ENCODE measurements around the gene CEP97. TPM values are rescaled to one million over a fixed set of nuclear protein-coding genes. Genes with fewer than 3 reads are reported as not detected.

CEP97 gene
- total RNA-seq, 1 donor from 2014 or later, result 10.8 TPM

GRCh38 chr3:101709126-101709525 lies 15.3 kb upstream of the CEP97 start:
- Mint-ChIP-seq H3K36me3 (ENCODE audit: unreplicated experiment) (no peaks in the 10 kb centered on the region), H3K4me1 (ENCODE audit: unreplicated experiment) (no peaks in the 10 kb centered on the region), H3K9me3 (ENCODE audit: unreplicated experiment) (no peaks in the 10 kb centered on the region), H3K27ac (ENCODE audit: unreplicated experiment) (no peak overlapping the region), H3K4me3 (ENCODE audit: unreplicated experiment) (no peak overlapping the region), H3K27me3 (ENCODE audit: unreplicated experiment) (peaks cover 29% of the 10 kb centered on the region)
- TF ChIP-seq, protein P1, sequence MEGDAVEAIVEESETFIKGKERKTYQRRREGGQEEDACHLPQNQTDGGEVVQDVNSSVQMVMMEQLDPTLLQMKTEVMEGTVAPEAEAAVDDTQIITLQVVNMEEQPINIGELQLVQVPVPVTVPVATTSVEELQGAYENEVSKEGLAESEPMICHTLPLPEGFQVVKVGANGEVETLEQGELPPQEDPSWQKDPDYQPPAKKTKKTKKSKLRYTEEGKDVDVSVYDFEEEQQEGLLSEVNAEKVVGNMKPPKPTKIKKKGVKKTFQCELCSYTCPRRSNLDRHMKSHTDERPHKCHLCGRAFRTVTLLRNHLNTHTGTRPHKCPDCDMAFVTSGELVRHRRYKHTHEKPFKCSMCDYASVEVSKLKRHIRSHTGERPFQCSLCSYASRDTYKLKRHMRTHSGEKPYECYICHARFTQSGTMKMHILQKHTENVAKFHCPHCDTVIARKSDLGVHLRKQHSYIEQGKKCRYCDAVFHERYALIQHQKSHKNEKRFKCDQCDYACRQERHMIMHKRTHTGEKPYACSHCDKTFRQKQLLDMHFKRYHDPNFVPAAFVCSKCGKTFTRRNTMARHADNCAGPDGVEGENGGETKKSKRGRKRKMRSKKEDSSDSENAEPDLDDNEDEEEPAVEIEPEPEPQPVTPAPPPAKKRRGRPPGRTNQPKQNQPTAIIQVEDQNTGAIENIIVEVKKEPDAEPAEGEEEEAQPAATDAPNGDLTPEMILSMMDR (IDR thresholded peaks at IDR 0.05), result no peak
- no peak for DNase-seq (ENCODE audit: extremely low spot score, unreplicated experiment)

- H3K36me3 Mint-ChIP-seq (ENCODE audit: unreplicated experiment), result no peaks in the 10 kb centered on the region
Observed at GRCh38 chr3:101718455-101718854, 6.0 kb upstream of the CEP97 start.

GRCh38 chr3:101719604-101720185 lies 4.7 kb upstream of the CEP97 start:
- TF ChIP-seq, protein P1 (IDR thresholded peaks at IDR 0.05), result no peak
- Mint-ChIP-seq H3K4me1 (ENCODE audit: unreplicated experiment) (peaks cover 7% of the 10 kb centered on the region), H3K27me3 (ENCODE audit: unreplicated experiment) (peaks cover 4% of the 10 kb centered on the region), H3K9me3 (ENCODE audit: unreplicated experiment) (no peaks in the 10 kb centered on the region), H3K4me3 (ENCODE audit: unreplicated experiment) (no peak overlapping the region), H3K36me3 (ENCODE audit: unreplicated experiment) (no peaks in the 10 kb centered on the region), H3K27ac (ENCODE audit: unreplicated experiment) (no peak overlapping the region)
- DNase-seq (ENCODE audit: extremely low spot score, unreplicated experiment), result no peak

More at GRCh38 chr3:101718455-101718854, 6.0 kb upstream of the CEP97 start:
- no peak for DNase-seq (ENCODE audit: extremely low spot score, unreplicated experiment)
- TF ChIP-seq, protein P1 (IDR thresholded peaks at IDR 0.05), result no peak
- no peaks in the 10 kb centered on the region for H3K9me3 Mint-ChIP-seq (ENCODE audit: unreplicated experiment)
- H3K4me1 Mint-ChIP-seq (ENCODE audit: unreplicated experiment), result no peaks in the 10 kb centered on the region
- no peak overlapping the region for H3K4me3 Mint-ChIP-seq (ENCODE audit: unreplicated experiment)
- peaks cover 4% of the 10 kb centered on the region for H3K27me3 Mint-ChIP-seq (ENCODE audit: unreplicated experiment)
- H3K27ac Mint-ChIP-seq (ENCODE audit: unreplicated experiment), result no peak overlapping the region

GRCh38 chr3:101720851-101721840 lies 3.3 kb upstream of the CEP97 start:
- no peaks in the 10 kb centered on the region for H3K9me3 Mint-ChIP-seq (ENCODE audit: unreplicated experiment)
- H3K4me1 Mint-ChIP-seq (ENCODE audit: unreplicated experiment), result peaks cover 15% of the 10 kb centered on the region
- TF ChIP-seq, protein P1 (IDR thresholded peaks at IDR 0.05), result no peak
- H3K27me3 Mint-ChIP-seq (ENCODE audit: unreplicated experiment), result no peaks in the 10 kb centered on the region
- H3K36me3 Mint-ChIP-seq (ENCODE audit: unreplicated experiment), result no peaks in the 10 kb centered on the region
- no peak for DNase-seq (ENCODE audit: extremely low spot score, unreplicated experiment)
- H3K27ac Mint-ChIP-seq (ENCODE audit: unreplicated experiment), result no peak overlapping the region
- H3K4me3 Mint-ChIP-seq (ENCODE audit: unreplicated experiment), result no peak overlapping the region

All from osteocyte (in vitro differentiated cells).